ENCODE data around the gene IGF1. TPM values are rescaled to one million over a fixed set of nuclear protein-coding genes. Genes with fewer than 3 reads are reported as not detected.

The IGF1 gene
- total RNA-seq, 1 experiment from 2014 or later = not detected

- Mint-ChIP-seq H3K4me1 (no peaks in the 10 kb centered on the region), H3K9me3 (peaks cover 35% of the 10 kb centered on the region), H3K36me3 (peaks cover 12% of the 10 kb centered on the region), H3K27ac (no peak overlapping the region), H3K4me3 (no peak overlapping the region), H3K27me3 (ENCODE audit: low read depth) (peaks cover 2% of the 10 kb centered on the region; the same call in 1 of the 2 replicates)
- ATAC-seq = no peak
- DNase-seq (ENCODE audit: low spot score) = no peak
- no peak for TF ChIP-seq ELF4 (CRISPR knock-in tag; IDR thresholded peaks at IDR 0.05; ENCODE audit: low read depth)
- ChIA-PET CTCF (no interaction called here), POLR2A (no interaction called here)
These were observed 100.8 kb downstream of the IGF1 start for GRCh38 chr12:102379346-102380162.

- no peaks in the 10 kb centered on the region for H3K36me3 Mint-ChIP-seq
- no peak overlapping the region for H3K4me3 Mint-ChIP-seq
- ChIA-PET CTCF (interaction anchor here (1.1 kb wide), 1 partner anchor 390 kb away, joined by 3 read pairs; no protein-coding TSS in a partner anchor), POLR2A (no interaction called here)
- H3K4me1 Mint-ChIP-seq = no peaks in the 10 kb centered on the region
- ATAC-seq (no peak), DNase-seq (ENCODE audit: low spot score) (no peak)
- TF ChIP-seq ZNF317 (CRISPR knock-in tag; IDR thresholded peaks at IDR 0.05; ENCODE audit: borderline replicate concordance, low read depth) = no peak
- TF ChIP-seq ATF6 (CRISPR knock-in tag; IDR thresholded peaks at IDR 0.05) = no peak
- TF ChIP-seq SP1 (CRISPR knock-in tag; conservative IDR thresholded peaks at IDR 0.05) = no peak
- no peak for TF ChIP-seq HMGA2 (CRISPR knock-in tag; IDR thresholded peaks at IDR 0.05)
- TF ChIP-seq TEAD4 (CRISPR knock-in tag; IDR thresholded peaks at IDR 0.05) = no peak
- TF ChIP-seq NFATC4 (CRISPR knock-in tag; IDR thresholded peaks at IDR 0.05) = no peak
- TF ChIP-seq ZBTB21 (CRISPR knock-in tag; IDR thresholded peaks at IDR 0.05; ENCODE audit: borderline replicate concordance) = no peak
- no peak for TF ChIP-seq GRHL2 (CRISPR knock-in tag; IDR thresholded peaks at IDR 0.05; ENCODE audit: insufficient replicate concordance, severe bottlenecking)
- TF ChIP-seq SMAD4 (CRISPR knock-in tag; IDR thresholded peaks at IDR 0.05) = no peak
- TF ChIP-seq NFYB (CRISPR knock-in tag; conservative IDR thresholded peaks at IDR 0.05; ENCODE audit: low read depth) = no peak
- TF ChIP-seq ZSCAN18 (CRISPR knock-in tag; IDR thresholded peaks at IDR 0.05) = no peak
- TF ChIP-seq RORB (CRISPR knock-in tag; IDR thresholded peaks at IDR 0.05) = no peak
- TF ChIP-seq AFF4 (CRISPR knock-in tag; IDR thresholded peaks at IDR 0.05; ENCODE audit: borderline replicate concordance) = no peak
- no peak for TF ChIP-seq HMGXB4 (CRISPR knock-in tag; IDR thresholded peaks at IDR 0.05)
- no peaks in the 10 kb centered on the region for H3K27me3 Mint-ChIP-seq (ENCODE audit: low read depth)
- no peak overlapping the region for H3K27ac Mint-ChIP-seq
- H3K9me3 Mint-ChIP-seq = peaks cover 28% of the 10 kb centered on the region
These were observed 103.6 kb downstream of the IGF1 start for GRCh38 chr12:102376781-102377180.

All from WTC11 (cell line).